GM23248 (cell line): ENCODE measurements around the gene PDSS2.

Source experiments
- EZH2 ChIP-seq: fragments of 200-600 bp; sonication (generic); IDR thresholded peaks from 2 replicates; pipeline ENCODE4 v1.6.1; 2018; ENCODE audit warnings: antibody characterized with exemption, mild to moderate bottlenecking; ENCODE audit not compliant: insufficient read depth, poor library complexity, severe bottlenecking
- EZH2phosphoT487 ChIP-seq: fragments of 200-600 bp; sonication (generic); IDR thresholded peaks from 2 replicates; pipeline ENCODE4 v1.6.1; 2018; ENCODE audit warnings: antibody characterized with exemption, moderate library complexity, mild to moderate bottlenecking, low read depth; ENCODE audit not compliant: insufficient read depth

DNA sequence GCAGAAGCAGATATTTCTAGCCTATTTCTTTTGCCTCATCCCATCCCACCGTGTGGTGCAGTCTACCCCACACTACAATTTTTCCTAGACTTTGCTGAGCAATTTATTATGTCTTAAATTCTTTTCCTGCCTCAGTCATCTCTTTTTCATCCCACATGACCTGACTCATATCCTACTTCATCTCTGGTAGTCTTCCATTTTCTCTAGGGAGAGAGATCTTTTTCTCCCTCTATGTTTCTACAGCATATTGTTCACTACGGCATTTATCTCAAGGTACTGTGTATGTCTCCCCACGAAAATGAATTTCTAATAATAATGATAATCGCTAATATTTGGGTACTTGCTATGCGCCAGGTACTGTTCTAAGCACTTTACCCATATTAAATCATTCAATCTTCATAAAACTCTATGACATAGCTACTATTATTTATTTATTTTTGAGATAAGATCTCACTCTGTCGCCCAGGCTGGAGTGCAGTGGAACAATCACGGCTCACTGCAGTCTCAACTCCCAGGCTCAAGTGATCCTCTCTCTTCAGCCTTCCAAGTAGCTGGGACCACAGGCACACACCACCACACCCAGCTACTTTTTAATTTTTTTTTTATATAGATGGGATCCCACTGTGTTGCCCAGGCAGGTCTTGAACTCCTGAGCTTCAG, 15.6 kb downstream of the PDSS2 start:
- TF ChIP-seq EZH2 (no peak), EZH2phosphoT487 (no peak)
